Raji (cell line): Measurements from ENCODE around the gene CHM.

Experiments
- POLR2A ChIP-seq: IDR thresholded peaks from 2 replicates; pipeline ENCODE4 v1.6.1; 2011; ENCODE audit warnings: low read depth, low read length, control low read depth; ENCODE audit not compliant: insufficient read depth

Gene CHM

DNA sequence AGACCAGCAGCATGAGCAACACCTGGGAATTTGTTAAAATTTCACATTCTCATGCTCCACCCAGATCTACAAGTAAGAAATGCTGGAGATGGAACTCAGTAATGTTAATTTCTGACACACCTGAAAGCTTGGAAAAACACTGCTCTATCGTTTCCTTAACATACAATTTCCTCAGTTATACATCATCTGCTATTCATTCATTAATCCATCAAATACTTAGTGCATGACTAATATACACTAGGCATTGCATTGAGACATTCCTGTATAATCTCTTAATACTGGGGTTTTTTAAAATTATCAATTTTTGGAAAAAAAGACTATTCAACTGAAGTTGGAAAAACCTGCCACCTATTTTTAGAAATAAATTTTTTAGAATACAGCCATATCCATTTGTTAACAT, 106.1 kb downstream of the CHM start:
- no peak for TF ChIP-seq POLR2A

DNA sequence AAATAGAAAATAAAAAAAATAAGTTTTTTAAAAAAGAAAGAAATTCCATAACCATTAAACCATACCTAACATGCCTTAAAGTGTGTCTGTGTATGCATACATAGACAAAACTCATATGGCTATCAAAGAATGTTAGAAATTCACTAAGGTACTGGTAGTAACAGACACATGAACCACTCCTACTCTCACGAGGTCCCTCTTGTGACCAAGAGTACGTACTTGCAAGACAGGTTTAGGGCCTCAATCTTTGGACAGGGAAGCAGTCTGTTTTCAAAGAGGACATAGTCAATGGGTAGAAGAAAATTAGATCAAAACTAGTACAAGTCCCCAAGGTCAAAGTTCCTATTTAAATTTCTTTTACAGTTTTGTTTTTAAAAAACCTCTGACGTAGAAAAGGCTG, 117.3 kb downstream of the CHM start:
- TF ChIP-seq POLR2A = no peak

DNA sequence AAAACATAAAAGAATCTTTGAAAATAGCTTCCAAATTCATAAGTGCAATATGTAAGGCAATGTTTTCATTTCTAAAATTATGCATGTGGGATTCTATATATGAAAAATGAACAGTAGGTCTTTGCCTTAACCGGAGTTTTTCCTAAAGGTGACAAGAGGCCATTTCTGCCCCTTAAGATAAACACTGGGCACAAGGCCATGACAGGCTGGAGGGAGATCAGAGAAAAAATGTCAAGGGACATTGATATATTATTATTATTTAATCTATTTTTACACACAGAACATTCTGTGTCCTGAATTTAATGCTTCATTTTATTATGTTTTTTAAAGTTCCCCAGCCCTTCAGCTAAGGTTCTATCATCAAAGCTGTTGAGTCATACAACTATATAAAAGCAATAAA, 118.8 kb downstream of the CHM start:
- no peak for TF ChIP-seq POLR2A

GRCh38 chrX:85927740-85928139, 119.6 kb downstream of the CHM start:
- no peak for TF ChIP-seq POLR2A

DNA sequence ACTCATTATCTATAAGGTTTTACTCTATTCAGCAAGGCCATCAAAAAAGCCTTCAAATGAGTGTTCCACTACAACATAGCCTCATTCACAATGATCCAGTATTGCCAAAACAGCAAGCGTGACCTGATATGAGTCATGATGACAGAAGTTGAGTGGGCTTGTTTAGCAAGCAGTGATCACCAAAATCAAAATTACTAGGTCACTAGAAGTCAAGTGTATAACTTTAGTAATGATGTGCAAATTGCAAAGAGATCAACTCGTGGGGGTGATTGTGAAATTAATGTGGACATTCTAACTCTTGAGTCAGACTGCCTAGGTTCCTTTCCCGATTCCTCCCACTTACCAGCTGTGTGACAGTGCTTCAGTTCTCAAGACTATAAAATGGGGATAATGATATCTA, 124.5 kb downstream of the CHM start:
- TF ChIP-seq POLR2A = no peak

GRCh38 chrX:85914431-85914830, 132.9 kb downstream of the CHM start:
- TF ChIP-seq POLR2A = no peak

- TF ChIP-seq POLR2A = no peak
Measured at GRCh38 chrX:85907316-85907715, 140.0 kb downstream of the CHM start.

DNA sequence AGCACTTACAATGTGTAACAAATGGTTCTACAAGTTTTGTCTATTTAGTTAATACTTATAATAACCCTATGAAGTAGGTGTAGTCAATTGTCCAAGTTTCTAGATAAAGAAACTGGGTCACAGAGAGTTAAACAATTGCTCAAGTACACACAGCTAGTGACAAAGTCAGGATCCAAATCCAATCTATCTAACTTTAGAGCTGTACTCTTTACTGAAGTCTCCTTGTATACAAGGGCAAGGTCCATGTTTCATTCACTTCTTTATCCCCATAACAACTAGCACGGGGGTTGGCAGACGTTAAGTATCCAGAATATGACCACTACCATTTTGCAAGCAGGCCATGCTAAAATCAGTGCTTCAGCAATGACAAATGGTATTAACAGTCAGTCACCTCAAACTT, 141.0 kb downstream of the CHM start:
- TF ChIP-seq POLR2A = no peak

DNA sequence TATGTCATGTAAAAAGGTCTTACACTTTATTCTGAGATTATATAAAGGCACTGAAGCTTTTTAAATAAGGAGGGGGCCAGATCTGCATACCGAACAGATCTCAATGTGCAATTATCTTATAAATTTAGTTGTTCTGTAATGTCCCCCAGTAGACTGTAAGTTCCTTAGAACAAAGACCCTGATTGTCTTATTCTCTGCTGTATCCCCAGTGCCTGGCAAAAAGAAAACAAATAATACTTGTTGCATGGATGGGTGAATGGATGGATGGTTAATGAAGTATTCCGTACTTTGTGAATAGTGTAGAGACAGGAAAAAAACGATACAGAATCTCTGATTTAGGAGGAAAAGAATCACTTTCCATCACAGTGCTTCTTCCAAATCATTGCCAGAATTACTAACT, 141.5 kb downstream of the CHM start:
- no peak for TF ChIP-seq POLR2A

GRCh38 chrX:85903692-85904471, 143.5 kb downstream of the CHM start:
- TF ChIP-seq POLR2A = no peak

GRCh38 chrX:85897362-85898126, 149.8 kb downstream of the CHM start:
- no peak for TF ChIP-seq POLR2A

DNA sequence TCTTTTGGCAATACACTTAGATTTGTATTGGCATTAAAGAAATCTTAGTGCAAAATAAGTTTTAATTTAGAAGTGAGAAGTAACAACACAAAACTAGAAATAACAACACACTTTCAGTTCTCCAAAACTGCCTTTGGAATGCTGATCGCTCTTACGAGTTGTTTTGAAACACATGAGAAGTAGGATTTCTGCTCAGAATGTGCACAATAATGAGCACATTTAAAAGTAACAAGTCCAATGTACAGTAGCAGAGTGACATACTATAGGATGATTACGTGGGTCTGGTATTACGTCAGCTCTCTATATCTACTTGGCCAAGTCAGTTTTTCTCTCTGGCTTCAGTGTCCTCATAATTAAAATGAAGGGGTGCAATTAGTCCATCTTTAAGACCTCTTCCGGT, 164.8 kb downstream of the CHM start:
- TF ChIP-seq POLR2A = no peak

GRCh38 chrX:85870585-85870984, 176.8 kb downstream of the CHM start:
- TF ChIP-seq POLR2A = no peak

DNA sequence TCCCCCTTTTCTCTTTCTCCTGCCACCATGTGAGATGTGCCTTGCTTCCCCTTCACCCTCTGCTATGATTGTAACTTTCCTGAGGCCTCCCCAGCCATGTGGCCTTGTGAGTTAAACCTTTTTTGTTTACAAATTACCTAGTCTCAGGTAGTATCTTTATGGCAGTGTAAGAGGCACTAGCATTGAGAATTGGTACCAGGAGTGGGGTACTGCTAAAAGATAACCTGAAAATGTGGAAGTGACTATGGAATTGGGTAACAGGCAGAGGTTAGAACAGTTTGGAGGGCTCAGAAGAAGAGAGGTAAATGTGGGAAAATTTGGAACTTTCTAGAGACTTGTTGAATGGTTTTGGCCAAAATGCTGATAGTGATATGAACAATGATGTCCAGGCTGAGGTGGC, 182.0 kb downstream of the CHM start:
- TF ChIP-seq POLR2A = no peak

GRCh38 chrX:85859426-85859825, 187.9 kb downstream of the CHM start:
- no peak for TF ChIP-seq POLR2A

- TF ChIP-seq POLR2A = no peak
Measured at GRCh38 chrX:85851418-85851817, 195.9 kb downstream of the CHM start.
